HG03064 (cell line): ENCODE measurements around the gene SPDYE8.
"Not testable (repeated sequence)": the region's sequence is repeated elsewhere in the genome, so short reads cannot be mapped to it uniquely, and the experiment has no call there.

Experiments
- ATAC-seq: cut with Tn5 transposase; IDR thresholded peaks from one replicate; pipeline ENCODE4 v1.9.1; 2021; ENCODE audit warnings: low read depth; ENCODE audit not compliant: unreplicated experiment

The SPDYE8 gene

GRCh38 chr7:73029666-73030065 lies at the start of gene SPDYE8:
Gene SPDYE8, minus strand, starts transcription at chr7:73029766. Its CDS starts 1,800 bp downstream, at chr7:73027966.
- not testable (repeated sequence) for ATAC-seq

- not testable (repeated sequence) for ATAC-seq
These were observed 28.2 kb upstream of the SPDYE8 start, which contains the start of gene SPDYE11 for GRCh38 chr7:73057811-73058210. Gene SPDYE11, minus strand, starts transcription at chr7:73057911. Its CDS starts 1,800 bp downstream, at chr7:73056111.

- not testable (repeated sequence) for ATAC-seq
These were observed 23.1 kb downstream of the SPDYE8 start for GRCh38 chr7:73006491-73006890.

- ATAC-seq = peak; percentile 76
These were observed 23.7 kb downstream of the SPDYE8 start for GRCh38 chr7:73005693-73006447.

- peak; percentile 78 for ATAC-seq
These were observed 24.2 kb downstream of the SPDYE8 start for GRCh38 chr7:73005356-73005692.

GRCh38 chr7:72997887-72998468 lies 31.6 kb downstream of the SPDYE8 start:
- ATAC-seq = not testable (repeated sequence)

GRCh38 chr7:72997447-72997846 lies 32.1 kb downstream of the SPDYE8 start:
- ATAC-seq = not testable (repeated sequence)

- not testable (repeated sequence) for ATAC-seq
These were observed 34.1 kb downstream of the SPDYE8 start for GRCh38 chr7:72995484-72995883.

- ATAC-seq = not testable (repeated sequence)
These were observed 39.2 kb downstream of the SPDYE8 start for GRCh38 chr7:72990146-72990913.

GRCh38 chr7:72982084-72982483 lies 47.5 kb downstream of the SPDYE8 start:
- ATAC-seq = not testable (repeated sequence)

GRCh38 chr7:72980382-72980781 lies 49.2 kb downstream of the SPDYE8 start:
- not testable (repeated sequence) for ATAC-seq

- ATAC-seq = not testable (repeated sequence)
These were observed 53.1 kb downstream of the SPDYE8 start for GRCh38 chr7:72976434-72976833.

GRCh38 chr7:72975656-72976286 lies 53.8 kb downstream of the SPDYE8 start:
- ATAC-seq = not testable (repeated sequence)

GRCh38 chr7:72974781-72975180 lies 54.8 kb downstream of the SPDYE8 start:
- ATAC-seq = not testable (repeated sequence)

GRCh38 chr7:72971505-72971904 lies 58.1 kb downstream of the SPDYE8 start:
- ATAC-seq = not testable (repeated sequence)
